Left lobe of liver (tissue), 1 donor: ENCODE results near the gene NR6A1. TPM values are rescaled to one million over a fixed set of nuclear protein-coding genes. Genes with fewer than 3 reads are reported as not detected.

Experiments used
- total RNA-seq: library from RNA; stranded (reverse); gene quantifications from one replicate; pipeline ENCODE4 v1.2.1, GENCODE V29; 2021
- donor health status: DM: no; HTN: yes; CAD: no.

NR6A1 gene
- total RNA-seq, 1 donor from 2014 or later = 2.4 TPM

Other genes starting within 250 kb of the NR6A1 start
- 0.35 TPM for gene OLFML2A, start 5.8 kb upstream of the NR6A1 start, total RNA-seq
- not detected for gene WDR38, start 82.1 kb upstream of the NR6A1 start, total RNA-seq
- gene RPL35, start 90.6 kb upstream of the NR6A1 start, total RNA-seq = 386 TPM
- gene ARPC5L, start 90.8 kb upstream of the NR6A1 start, total RNA-seq = 16.4 TPM
- 12.6 TPM for gene GOLGA1, start 169.8 kb upstream of the NR6A1 start, total RNA-seq